CD4-positive, alpha-beta T cell treated with Interleukin-6 at 100 ng/mL for 8 hours (primary cell): ENCODE results near the gene AMOT.
"Not testable (repeated sequence)": the region's sequence is repeated elsewhere in the genome, so short reads cannot be mapped to it uniquely, and the experiment has no call there.

Experiments
- DNase-seq: peaks from one replicate; pipeline ENCODE4 v3.0.0-alpha.2; 2020; ENCODE audit warnings: mixed read lengths, low spot score

The AMOT gene

DNA sequence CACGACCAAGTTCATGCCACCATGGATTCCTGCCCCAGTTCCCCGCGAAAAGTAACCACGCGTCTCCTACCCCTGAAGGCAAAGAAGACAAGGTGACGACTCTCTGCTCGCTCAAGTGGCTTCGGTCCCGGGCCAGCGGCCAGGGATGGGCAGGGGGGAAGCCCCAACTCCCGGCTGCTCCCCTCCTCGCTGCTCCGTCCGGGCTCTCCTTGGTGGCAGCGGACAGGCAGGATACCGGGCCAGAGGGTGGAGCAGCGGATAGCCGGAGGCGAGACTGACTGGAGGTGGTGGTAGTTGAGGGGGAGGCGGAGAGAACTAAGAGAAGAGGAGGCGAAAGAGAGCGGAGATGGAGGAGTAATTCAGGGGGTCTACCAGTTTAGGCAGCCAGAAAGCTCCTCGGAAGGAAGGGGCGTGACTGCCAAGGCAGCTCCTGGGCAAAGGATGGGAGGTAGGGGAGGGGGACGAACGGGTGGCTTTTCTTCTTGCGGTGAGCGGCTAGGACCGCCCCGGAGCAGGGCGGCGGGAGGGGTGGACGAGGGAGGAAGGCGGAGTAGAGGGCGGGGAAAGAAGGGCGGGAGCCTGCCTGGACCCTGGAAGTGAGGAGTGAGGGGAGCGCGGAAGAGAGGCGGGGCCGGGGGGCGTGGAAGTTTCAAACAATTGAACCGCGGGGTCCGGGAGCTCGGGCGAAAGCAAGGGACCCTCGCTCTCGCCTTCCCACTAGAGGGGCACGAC lies at the start of gene AMOT:
AMOT (minus strand) TSS at position 450 of the 732 bp plus-strand sequence. CDS start 17,705 bp downstream, outside the sequence.
- DNase-seq = peak; percentile 62

DNA sequence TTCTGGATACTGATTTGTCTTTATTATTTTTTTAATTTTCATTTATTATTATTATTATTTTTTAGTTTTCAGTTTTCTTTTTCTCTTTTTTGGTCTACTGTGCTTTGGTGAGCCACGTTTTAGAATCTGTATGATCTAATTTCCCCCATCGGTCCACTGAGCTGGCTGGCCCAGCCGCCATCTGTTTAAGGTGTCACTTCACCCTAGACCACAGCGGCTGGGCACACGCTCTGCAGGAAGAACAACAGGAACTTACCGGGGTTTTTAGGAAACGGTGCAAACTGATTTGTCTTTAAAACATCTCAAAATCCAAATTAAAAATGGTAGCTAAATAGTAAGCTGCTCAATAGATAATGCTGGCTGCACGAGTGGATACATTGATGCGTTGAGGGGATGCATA lies 48.8 kb upstream of the AMOT start:
- DNase-seq = no peak

DNA sequence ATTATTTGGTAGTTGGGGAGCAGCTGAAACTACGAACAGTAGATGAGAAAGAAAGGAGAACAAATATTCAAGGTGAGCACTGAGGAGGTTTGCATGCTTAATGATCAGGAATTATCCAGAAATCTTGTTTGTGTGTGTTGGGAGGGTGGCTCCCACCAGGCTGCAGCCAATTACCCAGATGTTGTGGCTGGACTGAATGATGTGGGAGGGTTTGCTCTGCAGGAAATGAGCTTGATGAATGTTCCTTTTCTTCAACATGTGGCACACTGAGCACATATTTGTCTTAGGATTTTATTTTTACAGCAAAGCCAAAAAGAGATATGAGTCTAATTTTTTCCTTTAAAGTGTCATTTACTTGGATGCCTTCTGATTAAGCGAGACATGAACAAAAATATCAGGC lies 48.3 kb upstream of the AMOT start:
- no peak for DNase-seq

- no peak for DNase-seq
Observed at GRCh38 chrX:112877771-112878173, 37.1 kb upstream of the AMOT start.

GRCh38 chrX:112874614-112875013 lies 34.0 kb upstream of the AMOT start:
- no peak for DNase-seq

DNA sequence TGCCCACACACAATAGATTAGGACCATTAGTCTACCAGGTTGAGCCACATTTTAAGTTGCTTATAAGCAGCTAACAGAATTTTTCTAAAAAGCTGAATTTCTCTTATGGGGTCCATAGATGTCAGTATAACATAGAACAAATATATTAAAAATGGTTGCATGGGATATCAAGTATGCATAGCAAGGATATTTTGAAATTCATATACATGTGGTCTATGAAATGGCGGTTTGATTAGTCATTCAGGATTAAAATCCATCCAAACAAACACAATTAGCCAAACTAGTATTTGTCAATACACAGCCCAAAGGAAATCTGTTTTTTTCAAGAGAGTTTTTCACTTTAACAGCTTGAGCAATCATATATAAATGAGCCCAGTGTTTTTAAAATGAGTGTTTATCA lies 33.5 kb upstream of the AMOT start:
- no peak for DNase-seq

GRCh38 chrX:112868586-112868985 lies 28.0 kb upstream of the AMOT start:
- DNase-seq = no peak

- no peak for DNase-seq
Observed at GRCh38 chrX:112867570-112867969, 26.9 kb upstream of the AMOT start.

DNA sequence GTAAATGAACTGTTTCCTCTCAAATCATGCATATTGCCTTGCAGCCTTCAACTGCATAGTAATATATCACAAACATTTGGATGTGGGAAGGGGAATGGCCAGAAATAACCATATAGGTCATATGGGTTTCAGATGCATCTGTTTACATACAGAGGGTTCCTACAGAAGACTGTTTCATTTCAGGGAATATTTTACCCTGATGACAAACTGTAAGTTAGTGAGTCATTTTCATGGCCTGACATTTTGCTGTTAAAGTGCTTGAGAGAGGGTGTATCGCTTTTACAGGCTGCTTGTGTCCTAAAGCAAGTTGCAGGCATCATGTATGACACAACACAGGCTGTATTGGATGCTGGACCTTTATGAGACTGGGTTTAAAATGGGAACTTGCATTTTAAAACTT lies 25.5 kb upstream of the AMOT start:
- no peak for DNase-seq

- no peak for DNase-seq
Observed at GRCh38 chrX:112865464-112866025, 24.9 kb upstream of the AMOT start.

GRCh38 chrX:112863850-112864249 lies 23.2 kb upstream of the AMOT start:
- no peak for DNase-seq

GRCh38 chrX:112857478-112857878 lies 16.8 kb upstream of the AMOT start:
- DNase-seq = no peak

DNA sequence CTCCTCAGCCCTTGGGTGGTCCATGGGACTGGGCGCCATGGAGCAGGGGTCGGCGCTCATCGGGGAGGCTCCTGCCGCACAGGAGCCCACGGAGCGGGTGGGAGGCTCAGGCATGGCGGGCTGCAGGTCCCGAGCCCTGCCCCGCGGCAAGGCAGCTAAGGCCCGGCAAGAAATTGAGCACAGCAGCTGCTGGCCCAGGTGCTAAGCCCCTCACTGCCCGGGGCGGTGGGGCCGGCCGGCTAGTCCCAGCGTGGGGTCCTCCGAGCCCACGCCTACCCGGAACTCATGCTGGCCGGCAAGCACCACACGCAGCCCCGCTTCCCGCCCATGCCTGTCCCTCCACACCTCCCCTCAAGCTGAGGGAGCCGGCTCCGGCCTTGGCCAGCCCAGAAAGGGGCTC lies 14.3 kb upstream of the AMOT start:
- not testable (repeated sequence) for DNase-seq

DNA sequence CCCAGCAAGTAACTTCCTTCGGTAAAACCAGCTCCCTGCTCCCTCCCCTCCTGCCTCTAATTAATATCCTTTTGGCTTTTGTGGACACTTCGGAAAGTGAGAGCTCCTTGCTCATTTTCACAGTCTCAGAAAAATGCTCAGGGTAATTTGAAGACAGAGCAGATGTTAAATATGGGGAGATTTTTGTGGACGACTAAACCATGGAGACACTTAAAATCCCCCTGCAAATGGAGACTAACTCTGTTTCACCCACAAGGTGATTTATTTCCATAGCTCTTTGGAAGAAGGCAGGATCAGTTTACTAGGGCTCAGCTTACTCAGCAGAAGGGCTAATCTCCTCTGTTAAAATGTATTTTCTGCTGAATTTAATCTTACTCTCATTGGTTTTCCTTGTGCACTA lies 12.2 kb upstream of the AMOT start:
- DNase-seq = no peak

- no peak for DNase-seq
Observed at GRCh38 chrX:112851806-112852205, 11.2 kb upstream of the AMOT start.

- no peak for DNase-seq
Observed at GRCh38 chrX:112851161-112851779, 10.6 kb upstream of the AMOT start.

GRCh38 chrX:112849016-112849415 lies 8.4 kb upstream of the AMOT start:
- no peak for DNase-seq

DNA sequence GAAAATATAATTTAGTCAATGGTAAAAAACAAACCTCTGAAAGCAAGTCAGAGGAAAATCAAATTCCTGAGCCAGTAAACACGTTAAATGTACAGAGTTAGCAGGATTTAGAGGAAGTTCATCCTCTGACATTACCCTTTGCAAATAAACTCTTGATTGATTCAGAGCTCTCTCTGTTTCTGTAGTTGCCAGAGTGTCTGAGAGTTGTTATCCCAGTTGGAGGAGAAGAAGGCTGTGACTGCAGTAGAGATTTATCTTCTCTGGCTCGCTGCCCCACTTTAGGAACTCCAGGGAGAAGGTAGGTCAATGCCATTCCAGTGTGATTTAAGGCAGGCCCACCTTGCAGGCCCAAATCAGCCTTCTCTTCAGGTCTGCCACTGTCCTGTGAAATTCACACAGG lies 6.2 kb upstream of the AMOT start:
- DNase-seq = no peak

DNA sequence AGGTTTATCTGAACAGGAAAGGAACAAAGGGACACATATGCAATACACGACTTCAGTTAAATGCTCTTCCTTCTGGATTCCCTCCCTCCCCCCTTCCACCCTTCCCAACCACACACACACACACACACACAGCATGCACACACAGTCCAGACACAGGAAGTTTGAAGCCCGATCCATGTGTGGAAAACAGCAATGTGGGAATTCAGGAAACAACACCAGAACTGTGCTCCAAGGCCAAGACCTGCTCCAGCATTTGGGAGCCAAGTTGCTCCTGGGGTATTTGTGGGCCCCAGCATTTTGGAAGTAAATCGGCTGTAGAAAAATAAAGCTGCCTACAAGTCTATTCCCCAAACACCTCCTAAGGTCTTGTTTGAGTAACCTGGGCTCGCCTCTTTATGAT lies 5.6 kb upstream of the AMOT start:
- no peak for DNase-seq

DNA sequence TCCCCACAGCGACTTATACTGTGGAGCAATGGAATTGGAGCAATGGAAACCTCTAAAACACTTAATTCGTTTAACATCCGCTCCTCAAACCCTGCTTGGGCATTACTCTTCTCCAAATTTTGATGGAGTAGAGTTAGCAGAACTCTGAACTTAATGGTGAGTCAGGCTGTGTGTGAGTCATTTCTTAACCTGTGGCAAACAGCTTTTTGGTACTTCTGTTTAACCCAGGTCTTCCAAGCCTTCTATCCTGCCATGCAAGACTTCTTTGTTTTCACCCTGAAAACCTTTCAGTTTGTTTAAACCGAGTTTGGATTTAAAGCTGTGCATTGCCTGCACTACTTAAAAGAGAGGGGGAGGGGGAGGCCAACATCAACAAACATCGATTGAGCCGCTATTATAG lies 3.6 kb upstream of the AMOT start:
- DNase-seq = no peak

DNA sequence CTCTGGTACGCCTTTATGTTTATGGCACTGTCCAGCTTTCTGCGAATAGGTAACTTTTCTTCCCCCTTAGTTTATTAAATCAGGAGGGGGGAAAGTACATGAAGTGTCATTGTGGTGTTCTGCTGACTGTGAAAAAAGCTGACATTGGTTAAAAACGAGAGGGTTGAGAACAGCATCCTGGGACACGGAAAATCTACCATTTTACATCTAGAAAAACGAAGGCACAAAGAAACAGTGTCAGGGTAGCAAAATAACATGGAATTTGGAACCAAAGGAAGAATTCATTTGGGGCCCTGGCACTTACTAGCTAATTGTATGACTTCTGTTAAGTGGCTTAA lies 1.2 kb upstream of the AMOT start:
- DNase-seq = no peak

GRCh38 chrX:112841114-112841819 lies 636 bp upstream of the AMOT start:
- DNase-seq = peak; percentile 82

- no peak for DNase-seq
Observed at GRCh38 chrX:112839856-112840255, 775 bp downstream of the AMOT start.
